Measurements from ENCODE around the gene INHBB. TPM values are rescaled to one million over a fixed set of nuclear protein-coding genes. Genes with fewer than 3 reads are reported as not detected.

Gene INHBB
- polyA plus RNA-seq, 1 experiment = 0.09 TPM

- ChIA-PET POLR2A (no interaction called here), CTCF (no interaction called here)
- no peaks in the 10 kb centered on the region for H3K9me3 ChIP-seq (ENCODE audit: control insufficient read depth, insufficient read depth, low read length)
- no peak overlapping the region for H3K4me3 ChIP-seq (ENCODE audit: low read depth, low read length)
- no peak for DNase-seq (ENCODE audit: low read depth, low spot score)
- peaks cover 41% of the 10 kb centered on the region for H3K27me3 ChIP-seq (ENCODE audit: control insufficient read depth, insufficient read depth, low read length)
- TF ChIP-seq, protein P1, sequence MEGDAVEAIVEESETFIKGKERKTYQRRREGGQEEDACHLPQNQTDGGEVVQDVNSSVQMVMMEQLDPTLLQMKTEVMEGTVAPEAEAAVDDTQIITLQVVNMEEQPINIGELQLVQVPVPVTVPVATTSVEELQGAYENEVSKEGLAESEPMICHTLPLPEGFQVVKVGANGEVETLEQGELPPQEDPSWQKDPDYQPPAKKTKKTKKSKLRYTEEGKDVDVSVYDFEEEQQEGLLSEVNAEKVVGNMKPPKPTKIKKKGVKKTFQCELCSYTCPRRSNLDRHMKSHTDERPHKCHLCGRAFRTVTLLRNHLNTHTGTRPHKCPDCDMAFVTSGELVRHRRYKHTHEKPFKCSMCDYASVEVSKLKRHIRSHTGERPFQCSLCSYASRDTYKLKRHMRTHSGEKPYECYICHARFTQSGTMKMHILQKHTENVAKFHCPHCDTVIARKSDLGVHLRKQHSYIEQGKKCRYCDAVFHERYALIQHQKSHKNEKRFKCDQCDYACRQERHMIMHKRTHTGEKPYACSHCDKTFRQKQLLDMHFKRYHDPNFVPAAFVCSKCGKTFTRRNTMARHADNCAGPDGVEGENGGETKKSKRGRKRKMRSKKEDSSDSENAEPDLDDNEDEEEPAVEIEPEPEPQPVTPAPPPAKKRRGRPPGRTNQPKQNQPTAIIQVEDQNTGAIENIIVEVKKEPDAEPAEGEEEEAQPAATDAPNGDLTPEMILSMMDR (IDR thresholded peaks at IDR 0.05; ENCODE audit: low read depth, low read length) = no peak
- H3K27ac ChIP-seq (ENCODE audit: low read depth, low read length) = no peak overlapping the region
Observed at GRCh38 chr2:120372816-120373215, 26.9 kb downstream of the INHBB start.

- Histone ChIP-seq H3K4me3 (ENCODE audit: low read depth, low read length) (no peak overlapping the region), H3K27me3 (ENCODE audit: control insufficient read depth, insufficient read depth, low read length) (peaks cover 45% of the 10 kb centered on the region), H3K9me3 (ENCODE audit: control insufficient read depth, insufficient read depth, low read length) (no peaks in the 10 kb centered on the region), H3K27ac (ENCODE audit: low read depth, low read length) (no peak overlapping the region)
- ChIA-PET POLR2A (no interaction called here), CTCF (interaction anchor here (0.6 kb wide), 1 partner anchor 1096 kb away, joined by 8 read pairs; no protein-coding TSS in a partner anchor)
- DNase-seq (ENCODE audit: low read depth, low spot score) = no peak
- TF ChIP-seq, protein P1 (IDR thresholded peaks at IDR 0.05; ENCODE audit: low read depth, low read length) = no peak
Observed at GRCh38 chr2:120373424-120373823, 27.5 kb downstream of the INHBB start.

- TF ChIP-seq, protein P1 (IDR thresholded peaks at IDR 0.05; ENCODE audit: low read depth, low read length) = no peak
- no peak for DNase-seq (ENCODE audit: low read depth, low spot score)
- no peak overlapping the region for H3K4me3 ChIP-seq (ENCODE audit: low read depth, low read length)
- peaks cover 50% of the 10 kb centered on the region for H3K27me3 ChIP-seq (ENCODE audit: control insufficient read depth, insufficient read depth, low read length)
- H3K27ac ChIP-seq (ENCODE audit: low read depth, low read length) = no peak overlapping the region
- no peaks in the 10 kb centered on the region for H3K9me3 ChIP-seq (ENCODE audit: control insufficient read depth, insufficient read depth, low read length)
- ChIA-PET CTCF (no interaction called here), POLR2A (interaction anchor here (0.6 kb wide), 1 partner anchor 895 kb away, joined by 5 read pairs; no protein-coding TSS in a partner anchor)
Observed at GRCh38 chr2:120374821-120375220, 28.9 kb downstream of the INHBB start.

- DNase-seq (ENCODE audit: low read depth, low spot score) = no peak
- TF ChIP-seq, protein P1 (IDR thresholded peaks at IDR 0.05; ENCODE audit: low read depth, low read length) = no peak
- CTCF ChIA-PET = no interaction called here
Observed at GRCh38 chr2:120375251-120376020, 29.5 kb downstream of the INHBB start.

GRCh38 chr2:120376101-120376500 lies 30.2 kb downstream of the INHBB start:
- H3K4me3 ChIP-seq (ENCODE audit: low read depth, low read length) = no peak overlapping the region
- H3K9me3 ChIP-seq (ENCODE audit: control insufficient read depth, insufficient read depth, low read length) = no peaks in the 10 kb centered on the region
- TF ChIP-seq, protein P1 (IDR thresholded peaks at IDR 0.05; ENCODE audit: low read depth, low read length) = no peak
- CTCF ChIA-PET = interaction anchor here (1.1 kb wide), 1 partner anchor 305 kb away, joined by 5 read pairs; no protein-coding TSS in a partner anchor
- no peak overlapping the region for H3K27ac ChIP-seq (ENCODE audit: low read depth, low read length)
- POLR2A ChIA-PET = no interaction called here
- no peak for DNase-seq (ENCODE audit: low read depth, low spot score)
- H3K27me3 ChIP-seq (ENCODE audit: control insufficient read depth, insufficient read depth, low read length) = peaks cover 59% of the 10 kb centered on the region

More at GRCh38 chr2:120375251-120376020, 29.5 kb downstream of the INHBB start:
- no peak overlapping the region for H3K4me3 ChIP-seq (ENCODE audit: low read depth, low read length)
- H3K9me3 ChIP-seq (ENCODE audit: control insufficient read depth, insufficient read depth, low read length) = no peaks in the 10 kb centered on the region
- POLR2A ChIA-PET = interaction anchor here (0.6 kb wide), 1 partner anchor 895 kb away, joined by 5 read pairs; no protein-coding TSS in a partner anchor
- H3K27ac ChIP-seq (ENCODE audit: low read depth, low read length) = no peak overlapping the region
- H3K27me3 ChIP-seq (ENCODE audit: control insufficient read depth, insufficient read depth, low read length) = peaks cover 55% of the 10 kb centered on the region
